T-helper 1 cell (primary cell): ENCODE measurements around the gene ZNF213.
A peak's percentile ranks its signal among the peaks of the same experiment; 100 is the strongest.

Experiments used
- DNase-seq, 5 donors: peaks; one replicate each; pipeline ENCODE4 v3.0.0-alpha.2; 2012 to 2020

The ZNF213 gene

GRCh38 chr16:3101018-3101840 is 33.6 kb upstream of the ZNF213 start:
- peak in 3 of 5 donors; percentile 22 to 69 (median 45) for DNase-seq

- peak in 1 of 5 donors; percentile 47 for DNase-seq
Observed at GRCh38 chr16:3101841-3102470, 32.9 kb upstream of the ZNF213 start.

GRCh38 chr16:3106205-3106928 is 28.5 kb upstream of the ZNF213 start:
- peak; percentile 85 to 93 (median 88) for DNase-seq

GRCh38 chr16:3112058-3112880 is 22.6 kb upstream of the ZNF213 start, which contains the start of gene ZNF205:
ZNF205 (plus strand) TSS chr16:3112586; CDS start chr16:3113431, 845 bp downstream.
- DNase-seq: no peak

GRCh38 chr16:3112881-3113574 is 21.8 kb upstream of the ZNF213 start:
- DNase-seq: no peak

GRCh38 chr16:3113765-3114479 is 20.9 kb upstream of the ZNF213 start:
- no peak for DNase-seq

- DNase-seq: no peak
Observed at GRCh38 chr16:3115003-3115402, 19.8 kb upstream of the ZNF213 start.

- no peak for DNase-seq
Observed at GRCh38 chr16:3115561-3115960, 19.3 kb upstream of the ZNF213 start.

GRCh38 chr16:3118204-3118790 is 16.5 kb upstream of the ZNF213 start:
- no peak for DNase-seq

- no peak for DNase-seq
Observed at GRCh38 chr16:3118846-3119245, 16.0 kb upstream of the ZNF213 start.

- DNase-seq: no peak
Observed at GRCh38 chr16:3119286-3119685, 15.5 kb upstream of the ZNF213 start.

GRCh38 chr16:3119701-3120408 is 15.0 kb upstream of the ZNF213 start:
- DNase-seq: no peak

- DNase-seq: no peak
Observed at GRCh38 chr16:3120435-3120834, 14.4 kb upstream of the ZNF213 start.

- DNase-seq: no peak
Observed at GRCh38 chr16:3121851-3122467, 12.9 kb upstream of the ZNF213 start.

- no peak for DNase-seq
Observed at GRCh38 chr16:3122926-3123570, 11.8 kb upstream of the ZNF213 start.

- peak; percentile 93 to 97 (median 95) for DNase-seq
Observed at GRCh38 chr16:3123986-3124886, 10.6 kb upstream of the ZNF213 start.

GRCh38 chr16:3127745-3128144 is 7.1 kb upstream of the ZNF213 start:
- no peak for DNase-seq
